Panc1 (cell line): ENCODE results near the gene ARHGEF2. TPM values are rescaled to one million over a fixed set of nuclear protein-coding genes. Genes with fewer than 3 reads are reported as not detected.

Experiments used
- ATAC-seq: fragments of 200-7000 bp; cut with Tn5 transposase; 2 replicates; pipeline ENCODE4 v1.9.1; 2020; ENCODE audit warnings: mild to moderate bottlenecking, moderate library complexity
- BruUV-seq: library from RNA; stranded (reverse); fragments of 400-500 nt; replicated peaks from 2 replicates; lab custom pipeline; 2021; lab: Mats Ljungman, UMichigan
- CTCF ChIA-PET: fragments of 300-600 bp; sonication (Branson Sonifier 250); formaldehyde crosslinking; loops from one replicate; lab custom pipeline; 2022; ENCODE audit warnings: antibody characterized with exemption; lab: Charles Lee
- POLR2A ChIA-PET: fragments of 300-600 bp; sonication (Branson Sonifier 250); formaldehyde crosslinking; loops from one replicate; lab custom pipeline; 2022; ENCODE audit warnings: antibody characterized with exemption; lab: Charles Lee
- DNase-seq: peaks from one replicate; pipeline ENCODE4 v3.0.0-alpha.2; 2010; ENCODE audit warnings: low read depth, low spot score
- H3K27ac ChIP-seq: 2 replicates; pipeline ENCODE4 v1.5.1; 2011; ENCODE audit warnings: mild to moderate bottlenecking, low read length, inconsistent platforms
- H3K27me3 ChIP-seq: fragments of 200-500 bp; sonication (Bioruptor generic); 2 replicates; pipeline ENCODE4 v1.6.0; 2014; ENCODE audit warnings: low read length, inconsistent platforms; ENCODE audit not compliant: control insufficient read depth, insufficient read depth
- H3K36me3 ChIP-seq: fragments of 200-500 bp; sonication (Bioruptor generic); 2 replicates; pipeline ENCODE4 v1.5.1; 2014; ENCODE audit warnings: inconsistent platforms, mild to moderate bottlenecking, low read length, moderate library complexity; ENCODE audit not compliant: control insufficient read depth, insufficient read depth
- H3K4me1 ChIP-seq: 2 replicates; pipeline ENCODE4 v1.5.1; 2011; ENCODE audit warnings: inconsistent platforms, mild to moderate bottlenecking, low read length, moderate library complexity; ENCODE audit not compliant: control insufficient read depth, insufficient read depth
- H3K4me3 ChIP-seq, 2 experiments: 2 replicates each; pipeline ENCODE4 v1.5.1; 2011 to 2012; ENCODE audit warnings: low read depth in 2 of 2, low read length in 2 of 2, mild to moderate bottlenecking in 2 of 2, inconsistent platforms in 1 of 2, moderate library complexity in 1 of 2
- H3K9me3 ChIP-seq: fragments of 200-500 bp; sonication (Bioruptor generic); 2 replicates; pipeline ENCODE4 v1.5.1; 2014; ENCODE audit warnings: low read depth, mild to moderate bottlenecking, inconsistent platforms, low read length, moderate library complexity; ENCODE audit not compliant: control insufficient read depth, insufficient read depth
- POLR2AphosphoS5 ChIP-seq: IDR thresholded peaks from 2 replicates; pipeline ENCODE4 v1.6.1; 2012; ENCODE audit warnings: mild to moderate bottlenecking, low read depth, low read length, moderate library complexity
- SIN3A ChIP-seq: IDR thresholded peaks from 2 replicates; pipeline ENCODE4 v1.6.1; 2012; ENCODE audit warnings: low read depth, mild to moderate bottlenecking, low read length, moderate library complexity, borderline replicate concordance; ENCODE audit not compliant: insufficient read depth
- TCF7L2 ChIP-seq: IDR thresholded peaks from 2 replicates; pipeline ENCODE4 v1.6.1; 2011; ENCODE audit warnings: mild to moderate bottlenecking, low read depth, low read length, inconsistent platforms
- in situ Hi-C: cut with HindIII; loops from 2 replicates; pipeline ENCODE4 v1.10.0; 2016; ENCODE audit warnings: low sequenced_read_pairs, low pct_unique_long_range_greater_than_20kb
- intact Hi-C: fragments of 100-400 bp; cut with micrococcal nuclease; formaldehyde crosslinking; loops from one replicate; pipeline ENCODE4 v1.10.0; 2022; ENCODE audit not compliant: unreplicated experiment
- total RNA-seq: library from RNA; stranded (reverse); gene quantifications from one replicate; pipeline ENCODE4 v1.2.1, GENCODE V29; 2021; ENCODE audit not compliant: unreplicated experiment
- TF ChIP-seq, protein P1 (sequence below), 2 experiments: IDR thresholded peaks; 2 replicates each; pipeline ENCODE4 v1.6.1; 2011 to 2012; ENCODE audit warnings: low read depth in 2 of 2, control low read depth in 1 of 2, low read length in 1 of 2, mild to moderate bottlenecking in 1 of 2, moderate library complexity in 1 of 2; ENCODE audit not compliant: insufficient read depth in 1 of 2
- TF ChIP-seq, protein P2 (sequence below): fragments of 450-650 bp; IDR thresholded peaks from 2 replicates; pipeline ENCODE4 v1.5.1; 2017; ENCODE audit warnings: mild to moderate bottlenecking

Gene ARHGEF2
- total RNA-seq, 1 experiment from 2014 or later, result 87.0 TPM

DNA sequence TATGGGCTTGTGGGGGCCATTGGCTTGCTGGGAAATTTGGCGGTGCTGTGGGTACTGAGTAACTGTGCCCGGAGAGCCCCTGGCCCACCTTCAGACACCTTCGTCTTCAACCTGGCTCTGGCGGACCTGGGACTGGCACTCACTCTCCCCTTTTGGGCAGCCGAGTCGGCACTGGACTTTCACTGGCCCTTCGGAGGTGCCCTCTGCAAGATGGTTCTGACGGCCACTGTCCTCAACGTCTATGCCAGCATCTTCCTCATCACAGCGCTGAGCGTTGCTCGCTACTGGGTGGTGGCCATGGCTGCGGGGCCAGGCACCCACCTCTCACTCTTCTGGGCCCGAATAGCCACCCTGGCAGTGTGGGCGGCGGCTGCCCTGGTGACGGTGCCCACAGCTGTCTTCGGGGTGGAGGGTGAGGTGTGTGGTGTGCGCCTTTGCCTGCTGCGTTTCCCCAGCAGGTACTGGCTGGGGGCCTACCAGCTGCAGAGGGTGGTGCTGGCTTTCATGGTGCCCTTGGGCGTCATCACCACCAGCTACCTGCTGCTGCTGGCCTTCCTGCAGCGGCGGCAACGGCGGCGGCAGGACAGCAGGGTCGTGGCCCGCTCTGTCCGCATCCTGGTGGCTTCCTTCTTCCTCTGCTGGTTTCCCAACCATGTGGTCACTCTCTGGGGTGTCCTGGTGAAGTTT is 36.4 kb downstream of the ARHGEF2 start:
- no peaks in the 10 kb centered on the region for H3K9me3 ChIP-seq
- peak overlapping the region; percentile 99 for H3K27ac ChIP-seq
- intact Hi-C loops, result loop anchor here (5.0 kb wide), 1 partner anchor 115 kb away; no protein-coding TSS in a partner anchor
- peaks cover 72% of the 10 kb centered on the region for H3K4me1 ChIP-seq
- CTCF ChIA-PET, result interaction anchor here (2.3 kb wide), 1 partner anchor 48 kb away, joined by 11 read pairs; no protein-coding TSS in a partner anchor
- DNase-seq (no peak), ATAC-seq (no peak)
- TF ChIP-seq POLR2AphosphoS5, result 0 out of 2 replicates have a peak, but pooled peaks have one; percentile 24
- TF ChIP-seq, protein P1, sequence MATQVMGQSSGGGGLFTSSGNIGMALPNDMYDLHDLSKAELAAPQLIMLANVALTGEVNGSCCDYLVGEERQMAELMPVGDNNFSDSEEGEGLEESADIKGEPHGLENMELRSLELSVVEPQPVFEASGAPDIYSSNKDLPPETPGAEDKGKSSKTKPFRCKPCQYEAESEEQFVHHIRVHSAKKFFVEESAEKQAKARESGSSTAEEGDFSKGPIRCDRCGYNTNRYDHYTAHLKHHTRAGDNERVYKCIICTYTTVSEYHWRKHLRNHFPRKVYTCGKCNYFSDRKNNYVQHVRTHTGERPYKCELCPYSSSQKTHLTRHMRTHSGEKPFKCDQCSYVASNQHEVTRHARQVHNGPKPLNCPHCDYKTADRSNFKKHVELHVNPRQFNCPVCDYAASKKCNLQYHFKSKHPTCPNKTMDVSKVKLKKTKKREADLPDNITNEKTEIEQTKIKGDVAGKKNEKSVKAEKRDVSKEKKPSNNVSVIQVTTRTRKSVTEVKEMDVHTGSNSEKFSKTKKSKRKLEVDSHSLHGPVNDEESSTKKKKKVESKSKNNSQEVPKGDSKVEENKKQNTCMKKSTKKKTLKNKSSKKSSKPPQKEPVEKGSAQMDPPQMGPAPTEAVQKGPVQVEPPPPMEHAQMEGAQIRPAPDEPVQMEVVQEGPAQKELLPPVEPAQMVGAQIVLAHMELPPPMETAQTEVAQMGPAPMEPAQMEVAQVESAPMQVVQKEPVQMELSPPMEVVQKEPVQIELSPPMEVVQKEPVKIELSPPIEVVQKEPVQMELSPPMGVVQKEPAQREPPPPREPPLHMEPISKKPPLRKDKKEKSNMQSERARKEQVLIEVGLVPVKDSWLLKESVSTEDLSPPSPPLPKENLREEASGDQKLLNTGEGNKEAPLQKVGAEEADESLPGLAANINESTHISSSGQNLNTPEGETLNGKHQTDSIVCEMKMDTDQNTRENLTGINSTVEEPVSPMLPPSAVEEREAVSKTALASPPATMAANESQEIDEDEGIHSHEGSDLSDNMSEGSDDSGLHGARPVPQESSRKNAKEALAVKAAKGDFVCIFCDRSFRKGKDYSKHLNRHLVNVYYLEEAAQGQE (IDR thresholded peaks at IDR 0.05; ENCODE audit: insufficient read depth in 1 of 2, low read depth in 2 of 2, low read length in 1 of 2), result no peak
- POLR2A ChIA-PET, result interaction anchor here (0.9 kb wide), 1 partner anchor 12 kb away, joined by 5 read pairs; no protein-coding TSS in a partner anchor
- H3K36me3 ChIP-seq, result 0 out of 2 replicates have a peak, but pooled peaks cover 3% of the 10 kb centered on the region
- in situ Hi-C loops, result no loop called here
- peak overlapping the region; percentile 43 to 51 for H3K4me3 ChIP-seq
- no TSS peak for BruUV-seq
- H3K27me3 ChIP-seq, result no peaks in the 10 kb centered on the region

DNA sequence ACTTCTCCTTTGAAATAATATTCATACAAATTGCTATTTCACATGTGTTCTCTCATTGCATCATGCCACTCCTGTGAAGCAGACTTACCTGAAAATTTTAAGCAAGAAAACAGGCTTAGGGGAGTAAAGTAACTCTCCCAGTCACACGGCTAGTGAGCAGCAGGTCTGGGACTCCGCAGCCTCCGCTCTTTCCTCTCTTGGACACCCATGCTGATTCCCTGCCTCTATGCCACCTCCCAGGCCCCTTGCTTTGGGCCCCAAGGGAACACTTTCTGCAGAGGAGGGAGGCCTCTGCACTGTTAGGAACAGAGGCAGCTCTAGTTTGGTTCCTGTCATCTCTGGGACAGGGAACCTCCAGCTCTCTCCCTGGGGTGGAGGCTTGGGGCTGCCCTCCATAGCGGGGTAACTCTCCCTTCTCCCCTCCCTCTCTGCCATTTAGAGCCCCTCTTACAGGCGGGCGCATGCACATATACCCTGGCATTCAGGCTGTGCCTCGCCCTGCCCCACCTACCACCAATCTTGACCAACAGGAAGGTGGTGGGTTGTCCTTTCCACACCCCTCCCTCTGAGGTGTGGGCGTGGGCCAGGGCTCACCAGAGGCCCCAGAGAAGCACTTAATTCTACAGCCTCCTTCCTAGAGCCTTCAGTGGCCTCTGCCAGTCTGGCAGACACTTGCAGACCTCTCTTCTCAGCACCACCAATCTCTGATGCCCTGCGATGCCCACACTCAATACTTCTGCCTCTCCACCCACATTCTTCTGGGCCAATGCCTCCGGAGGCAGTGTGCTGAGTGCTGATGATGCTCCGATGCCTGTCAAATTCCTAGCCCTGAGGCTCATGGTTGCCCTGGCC is 37.1 kb downstream of the ARHGEF2 start, which contains the start of gene RXFP4:
RXFP4 (plus strand) TSS at position 646 of the 852 bp plus-strand sequence; CDS start at position 718, 72 bp downstream.
- Histone ChIP-seq H3K27me3 (no peaks in the 10 kb centered on the region), H3K9me3 (no peaks in the 10 kb centered on the region), H3K4me3 (peak within 1 kb of the TSS; percentile 43 to 51), H3K4me1 (peaks cover 65% of the 10 kb centered on the region), H3K27ac (peak within 1 kb of the TSS; percentile 99), H3K36me3 (no peaks in the 10 kb centered on the region)
- peak; percentile 65 for DNase-seq
- TF ChIP-seq POLR2AphosphoS5 (peak; percentile 73), SIN3A (0 out of 2 replicates have a peak, but pooled peaks have one; percentile 29), TCF7L2 (no peak)
- TF ChIP-seq, protein P2, sequence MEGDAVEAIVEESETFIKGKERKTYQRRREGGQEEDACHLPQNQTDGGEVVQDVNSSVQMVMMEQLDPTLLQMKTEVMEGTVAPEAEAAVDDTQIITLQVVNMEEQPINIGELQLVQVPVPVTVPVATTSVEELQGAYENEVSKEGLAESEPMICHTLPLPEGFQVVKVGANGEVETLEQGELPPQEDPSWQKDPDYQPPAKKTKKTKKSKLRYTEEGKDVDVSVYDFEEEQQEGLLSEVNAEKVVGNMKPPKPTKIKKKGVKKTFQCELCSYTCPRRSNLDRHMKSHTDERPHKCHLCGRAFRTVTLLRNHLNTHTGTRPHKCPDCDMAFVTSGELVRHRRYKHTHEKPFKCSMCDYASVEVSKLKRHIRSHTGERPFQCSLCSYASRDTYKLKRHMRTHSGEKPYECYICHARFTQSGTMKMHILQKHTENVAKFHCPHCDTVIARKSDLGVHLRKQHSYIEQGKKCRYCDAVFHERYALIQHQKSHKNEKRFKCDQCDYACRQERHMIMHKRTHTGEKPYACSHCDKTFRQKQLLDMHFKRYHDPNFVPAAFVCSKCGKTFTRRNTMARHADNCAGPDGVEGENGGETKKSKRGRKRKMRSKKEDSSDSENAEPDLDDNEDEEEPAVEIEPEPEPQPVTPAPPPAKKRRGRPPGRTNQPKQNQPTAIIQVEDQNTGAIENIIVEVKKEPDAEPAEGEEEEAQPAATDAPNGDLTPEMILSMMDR, result no peak
- TF ChIP-seq, protein P1 (IDR thresholded peaks at IDR 0.05; ENCODE audit: insufficient read depth in 1 of 2, low read depth in 2 of 2, low read length in 1 of 2), result no peak
- no TSS peak for BruUV-seq
- ChIA-PET CTCF (interaction anchor here (2.3 kb wide), 1 partner anchor 48 kb away, joined by 11 read pairs; no protein-coding TSS in a partner anchor), POLR2A (interaction anchor here (0.6 kb wide), 1 partner anchor 12 kb away, joined by 5 read pairs; no protein-coding TSS in a partner anchor)
- intact Hi-C loops, result loop anchor here (5.0 kb wide), 1 partner anchor 116 kb away; no protein-coding TSS in a partner anchor
- in situ Hi-C loops, result no loop called here
- peak; percentile 76 for ATAC-seq
